ENCODE measurements around the gene LHX5.

- TF ChIP-seq, protein P1, sequence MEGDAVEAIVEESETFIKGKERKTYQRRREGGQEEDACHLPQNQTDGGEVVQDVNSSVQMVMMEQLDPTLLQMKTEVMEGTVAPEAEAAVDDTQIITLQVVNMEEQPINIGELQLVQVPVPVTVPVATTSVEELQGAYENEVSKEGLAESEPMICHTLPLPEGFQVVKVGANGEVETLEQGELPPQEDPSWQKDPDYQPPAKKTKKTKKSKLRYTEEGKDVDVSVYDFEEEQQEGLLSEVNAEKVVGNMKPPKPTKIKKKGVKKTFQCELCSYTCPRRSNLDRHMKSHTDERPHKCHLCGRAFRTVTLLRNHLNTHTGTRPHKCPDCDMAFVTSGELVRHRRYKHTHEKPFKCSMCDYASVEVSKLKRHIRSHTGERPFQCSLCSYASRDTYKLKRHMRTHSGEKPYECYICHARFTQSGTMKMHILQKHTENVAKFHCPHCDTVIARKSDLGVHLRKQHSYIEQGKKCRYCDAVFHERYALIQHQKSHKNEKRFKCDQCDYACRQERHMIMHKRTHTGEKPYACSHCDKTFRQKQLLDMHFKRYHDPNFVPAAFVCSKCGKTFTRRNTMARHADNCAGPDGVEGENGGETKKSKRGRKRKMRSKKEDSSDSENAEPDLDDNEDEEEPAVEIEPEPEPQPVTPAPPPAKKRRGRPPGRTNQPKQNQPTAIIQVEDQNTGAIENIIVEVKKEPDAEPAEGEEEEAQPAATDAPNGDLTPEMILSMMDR (IDR thresholded peaks at IDR 0.05): no peak
- no peak for TF ChIP-seq ZFX (IDR thresholded peaks at IDR 0.05; ENCODE audit: borderline replicate concordance)
These were observed 8.1 kb upstream of the LHX5 start for GRCh38 chr12:113479590-113480335.
